GM23248 (cell line): ENCODE data around the gene FAM161A. TPM values are rescaled to one million over a fixed set of nuclear protein-coding genes. Genes with fewer than 3 reads are reported as not detected.
"Not testable (repeated sequence)": the region's sequence is repeated elsewhere in the genome, so short reads cannot be mapped to it uniquely, and the experiment has no call there.

Source experiments
- DNase-seq: peaks from one replicate; pipeline ENCODE4 v3.0.0-alpha.2; 2015
- H2AFZ ChIP-seq: fragments of 200-600 bp; sonication (generic); 2 replicates; pipeline ENCODE4 v1.6.1; 2016; ENCODE audit warnings: antibody characterized with exemption
- H3F3A ChIP-seq: fragments of 200-600 bp; sonication (generic); 2 replicates; pipeline ENCODE4 v1.6.1; 2016; ENCODE audit warnings: mild to moderate bottlenecking, antibody characterized with exemption, mixed run types; ENCODE audit not compliant: insufficient read depth
- H3K27ac ChIP-seq: fragments of 200-600 bp; sonication (generic); 2 replicates; pipeline ENCODE4 v1.5.1; 2016; ENCODE audit warnings: mild to moderate bottlenecking
- H3K27me3 ChIP-seq: fragments of 200-600 bp; sonication (generic); replicated peaks from 2 replicates; pipeline ENCODE4 v1.6.1; 2016; ENCODE audit warnings: mild to moderate bottlenecking; ENCODE audit not compliant: insufficient read depth
- H3K36me3 ChIP-seq: fragments of 200-600 bp; sonication (generic); 2 replicates; pipeline ENCODE4 v1.6.1; 2016; ENCODE audit warnings: low read depth, mild to moderate bottlenecking
- H3K4me1 ChIP-seq: fragments of 200-600 bp; sonication (generic); 2 replicates; pipeline ENCODE4 v1.6.1; 2016; ENCODE audit warnings: mild to moderate bottlenecking; ENCODE audit not compliant: insufficient read depth
- H3K4me2 ChIP-seq: fragments of 200-600 bp; sonication (generic); one replicate; pipeline ENCODE4 v1.6.1; 2016; ENCODE audit warnings: mild to moderate bottlenecking; ENCODE audit not compliant: unreplicated experiment
- H3K4me3 ChIP-seq: fragments of 200-600 bp; sonication (generic); 2 replicates; pipeline ENCODE4 v1.5.1; 2016; ENCODE audit warnings: mild to moderate bottlenecking
- H3K79me2 ChIP-seq: fragments of 200-600 bp; sonication (generic); 2 replicates; pipeline ENCODE4 v1.6.1; 2016; ENCODE audit warnings: mild to moderate bottlenecking; ENCODE audit not compliant: insufficient read depth
- H3K9ac ChIP-seq: fragments of 200-600 bp; sonication (generic); 2 replicates; pipeline ENCODE4 v1.6.1; 2016; ENCODE audit warnings: mild to moderate bottlenecking
- H3K9me2 ChIP-seq: fragments of 200-600 bp; sonication (generic); 2 replicates; pipeline ENCODE4 v1.6.1; 2016; ENCODE audit warnings: mixed run types, mild to moderate bottlenecking, moderate library complexity; ENCODE audit not compliant: insufficient read depth
- H3K9me3 ChIP-seq: fragments of 200-600 bp; sonication (generic); one replicate; pipeline ENCODE4 v1.6.1; 2017; ENCODE audit warnings: low read depth
- H4K20me1 ChIP-seq: fragments of 200-600 bp; sonication (generic); 2 replicates; pipeline ENCODE4 v1.6.0; 2016; ENCODE audit not compliant: insufficient read depth
- EZH2 ChIP-seq: fragments of 200-600 bp; sonication (generic); IDR thresholded peaks from 2 replicates; pipeline ENCODE4 v1.6.1; 2018; ENCODE audit warnings: antibody characterized with exemption, mild to moderate bottlenecking; ENCODE audit not compliant: insufficient read depth, poor library complexity, severe bottlenecking
- EZH2phosphoT487 ChIP-seq: fragments of 200-600 bp; sonication (generic); IDR thresholded peaks from 2 replicates; pipeline ENCODE4 v1.6.1; 2018; ENCODE audit warnings: antibody characterized with exemption, moderate library complexity, mild to moderate bottlenecking, low read depth; ENCODE audit not compliant: insufficient read depth
- WGBS, 2 experiments: methylation state at CpG; one replicate each; pipeline ENCODE4 v1.1.6; 2015 to 2017; ENCODE audit warnings: low lambda C conversion rate in 2 of 2, low coverage in 1 of 2; ENCODE audit errors: missing lambda C conversion rate in 2 of 2; 5-methylcytosine and 5-hydroxymethylcytosine counted together
- in situ Hi-C: fragments of 300-500 bp; cut with MboI; formaldehyde crosslinking; loops from 2 replicates; pipeline ENCODE4 v1.15.0; 2020
- polyA plus RNA-seq: library from polyadenylated mRNA; unstranded; fragments of >200 nt; fragmentation: Nextera tagmentation; extraction: Ambion mirVana; gene quantifications from 2 replicates; pipeline ENCODE4 v1.2.1, GENCODE V29; 2016
- total RNA-seq: library from RNA; depleted of rRNA; stranded (reverse); fragments of >200 nt; shearing (Covaris generic); gene quantifications from 2 replicates; pipeline ENCODE4 v1.2.3, GENCODE V29; 2014

Gene FAM161A
- total and polyA plus RNA-seq, 2 experiments from 2014 or later = 0.76 to 1.4 TPM

GRCh38 chr2:61814539-61815160 is 39.2 kb downstream of the FAM161A start:
- 69 to 74% methylated on average over 6 of the region's 6 CpGs for WGBS, 2 experiments
- Histone ChIP-seq H3K9me2 (no peaks in the 10 kb centered on the region), H3K27me3 (no peaks in the 10 kb centered on the region), H3K4me3 (no peak overlapping the region), H3K79me2 (no peaks in the 10 kb centered on the region), H3K9ac (no peak overlapping the region), H3K4me1 (no peaks in the 10 kb centered on the region), H4K20me1 (no peaks in the 10 kb centered on the region), H3K27ac (no peak overlapping the region), H2AFZ (no peak overlapping the region), H3K36me3 (no peaks in the 10 kb centered on the region), H3K9me3 (no peaks in the 10 kb centered on the region), H3K4me2 (no peak overlapping the region), H3F3A (no peaks in the 10 kb centered on the region)
- in situ Hi-C loops = no loop called here
- DNase-seq = no peak
- TF ChIP-seq EZH2phosphoT487 (no peak), EZH2 (no peak)

GRCh38 chr2:61813314-61813713 is 40.5 kb downstream of the FAM161A start:
- DNase-seq, H3K9ac ChIP-seq, H4K20me1 ChIP-seq, H3K79me2 ChIP-seq, H3K4me1 ChIP-seq, H3F3A ChIP-seq, H3K9me3 ChIP-seq, H2AFZ ChIP-seq, H3K4me3 ChIP-seq, H3K4me2 ChIP-seq, H3K9me2 ChIP-seq, H3K36me3 ChIP-seq, in situ Hi-C loops, H3K27me3 ChIP-seq, H3K27ac ChIP-seq: not testable (repeated sequence)
- WGBS, 2 experiments = 32 to 39% methylated on average over 3 of the region's 3 CpGs

- in situ Hi-C loops = no loop called here
- Histone ChIP-seq H3K4me1 (no peaks in the 10 kb centered on the region), H3K9ac (no peak overlapping the region), H3K4me3 (no peak overlapping the region), H2AFZ (no peak overlapping the region), H3K4me2 (no peak overlapping the region), H3F3A (no peaks in the 10 kb centered on the region), H3K9me3 (no peaks in the 10 kb centered on the region), H4K20me1 (no peaks in the 10 kb centered on the region), H3K9me2 (no peaks in the 10 kb centered on the region), H3K27ac (no peak overlapping the region), H3K36me3 (no peaks in the 10 kb centered on the region), H3K79me2 (no peaks in the 10 kb centered on the region), H3K27me3 (no peaks in the 10 kb centered on the region)
- TF ChIP-seq EZH2 (no peak), EZH2phosphoT487 (no peak)
- no peak for DNase-seq
- WGBS, 2 experiments = 63 to 72% methylated on average over 3 of the region's 3 CpGs
These were observed 42.0 kb downstream of the FAM161A start for GRCh38 chr2:61811821-61812220.

- H3F3A ChIP-seq, H3K9ac ChIP-seq, H4K20me1 ChIP-seq, H3K36me3 ChIP-seq, H3K27ac ChIP-seq, H3K9me3 ChIP-seq, H3K9me2 ChIP-seq, H3K4me1 ChIP-seq, H3K27me3 ChIP-seq, H2AFZ ChIP-seq, H3K4me3 ChIP-seq, DNase-seq, H3K4me2 ChIP-seq, H3K79me2 ChIP-seq, in situ Hi-C loops: not testable (repeated sequence)
- 53 to 54% methylated on average over 1 of the region's 1 CpG for WGBS, 2 experiments
These were observed 43.7 kb downstream of the FAM161A start for GRCh38 chr2:61810203-61810602.

GRCh38 chr2:61808693-61809092 is 45.2 kb downstream of the FAM161A start:
- H3K27ac ChIP-seq, H4K20me1 ChIP-seq, H3K4me2 ChIP-seq, H2AFZ ChIP-seq, H3K4me3 ChIP-seq, H3F3A ChIP-seq, H3K79me2 ChIP-seq, H3K9me2 ChIP-seq, in situ Hi-C loops, DNase-seq, H3K9me3 ChIP-seq, H3K36me3 ChIP-seq, H3K4me1 ChIP-seq, H3K9ac ChIP-seq, H3K27me3 ChIP-seq: not testable (repeated sequence)
- WGBS, 2 experiments = 56 to 59% methylated on average over 5 of the region's 5 CpGs
